Spleen (tissue), 7 donors: ENCODE data around the gene ANKRD29.

Experiments used
- POLR2A ChIP-seq, 3 donors: fragments of 450-650 bp; IDR thresholded peaks; one replicate each; pipeline ENCODE4 v1.5.1; 2017; ENCODE audit warnings: antibody characterized with exemption in 3 of 3, mild to moderate bottlenecking in 1 of 3
- TF ChIP-seq, protein P1 (sequence below), 11 experiments: fragments of 200-600 bp in 7 of 11; fragments of 450-650 bp in 4 of 11; sonication (generic) in 4 of 11; IDR thresholded peaks in 8 of 11; conservative IDR thresholded peaks in 3 of 11; 1 replicate in 7 of 11; 2 replicates in 4 of 11; pipeline versions ENCODE4 v1.4.0 to v1.8.0; 2016 to 2021; ENCODE audit warnings: antibody characterized with exemption in 11 of 11, inconsistent platforms in 4 of 11, mild to moderate bottlenecking in 1 of 11
- donor health status: DM: no; HTN: no; CAD: no; lungs with moderate emphysema.
- donor health status: DM: no; HTN: no; CAD: no.
- donor health status: DM: no; HTN: no; CAD: no.

DNA sequence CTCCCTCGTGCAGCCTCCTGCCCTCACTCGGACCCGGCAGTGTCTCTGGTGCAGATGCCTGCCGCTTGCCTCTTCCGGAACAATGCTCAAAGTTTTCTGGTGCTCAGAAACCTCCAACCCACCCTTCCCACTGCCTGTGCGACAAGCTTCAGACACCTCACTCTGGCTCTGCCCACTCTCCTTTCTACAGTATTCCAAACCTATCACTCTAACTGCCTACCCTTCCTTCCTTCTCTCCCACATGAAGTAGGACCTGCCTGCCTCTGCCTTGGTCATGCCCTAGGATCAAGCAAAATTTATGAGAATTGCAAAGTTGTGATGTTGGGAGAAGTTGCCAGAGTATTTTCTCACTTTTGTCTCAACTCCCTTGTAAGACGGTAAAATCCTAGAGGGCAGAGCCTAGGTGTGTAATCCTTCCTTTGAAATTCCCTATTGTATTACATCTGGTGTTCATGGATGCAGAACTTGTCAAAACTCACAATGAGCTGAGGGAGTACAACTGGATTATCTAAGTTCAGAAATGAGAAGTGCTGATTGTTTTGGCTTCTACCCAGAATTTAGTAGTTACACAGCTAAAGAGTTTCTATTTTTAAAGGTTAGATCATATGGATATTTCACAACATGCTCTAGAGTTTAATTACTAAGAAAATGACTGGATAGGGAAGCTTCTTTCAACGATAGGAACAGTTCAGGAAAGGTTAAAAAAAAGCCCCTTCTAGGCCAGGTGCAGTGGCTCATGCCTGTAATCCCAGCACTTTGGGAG is 83.6 kb downstream of the ANKRD29 start:
- no peak for TF ChIP-seq POLR2A (IDR thresholded peaks at IDR 0.05)
- TF ChIP-seq, protein P1, sequence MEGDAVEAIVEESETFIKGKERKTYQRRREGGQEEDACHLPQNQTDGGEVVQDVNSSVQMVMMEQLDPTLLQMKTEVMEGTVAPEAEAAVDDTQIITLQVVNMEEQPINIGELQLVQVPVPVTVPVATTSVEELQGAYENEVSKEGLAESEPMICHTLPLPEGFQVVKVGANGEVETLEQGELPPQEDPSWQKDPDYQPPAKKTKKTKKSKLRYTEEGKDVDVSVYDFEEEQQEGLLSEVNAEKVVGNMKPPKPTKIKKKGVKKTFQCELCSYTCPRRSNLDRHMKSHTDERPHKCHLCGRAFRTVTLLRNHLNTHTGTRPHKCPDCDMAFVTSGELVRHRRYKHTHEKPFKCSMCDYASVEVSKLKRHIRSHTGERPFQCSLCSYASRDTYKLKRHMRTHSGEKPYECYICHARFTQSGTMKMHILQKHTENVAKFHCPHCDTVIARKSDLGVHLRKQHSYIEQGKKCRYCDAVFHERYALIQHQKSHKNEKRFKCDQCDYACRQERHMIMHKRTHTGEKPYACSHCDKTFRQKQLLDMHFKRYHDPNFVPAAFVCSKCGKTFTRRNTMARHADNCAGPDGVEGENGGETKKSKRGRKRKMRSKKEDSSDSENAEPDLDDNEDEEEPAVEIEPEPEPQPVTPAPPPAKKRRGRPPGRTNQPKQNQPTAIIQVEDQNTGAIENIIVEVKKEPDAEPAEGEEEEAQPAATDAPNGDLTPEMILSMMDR (IDR thresholded peaks at IDR 0.05 in 8 of 11, conservative IDR thresholded peaks at IDR 0.05 in 3 of 11) = no peak
